HG03571 (cell line): ENCODE measurements around the gene IDE.
"Not testable (repeated sequence)": the region's sequence is repeated elsewhere in the genome, so short reads cannot be mapped to it uniquely, and the experiment has no call there.

Experiments
- ATAC-seq: cut with Tn5 transposase; IDR thresholded peaks from one replicate; pipeline ENCODE4 v1.9.1; 2021; ENCODE audit not compliant: unreplicated experiment

Gene IDE

DNA sequence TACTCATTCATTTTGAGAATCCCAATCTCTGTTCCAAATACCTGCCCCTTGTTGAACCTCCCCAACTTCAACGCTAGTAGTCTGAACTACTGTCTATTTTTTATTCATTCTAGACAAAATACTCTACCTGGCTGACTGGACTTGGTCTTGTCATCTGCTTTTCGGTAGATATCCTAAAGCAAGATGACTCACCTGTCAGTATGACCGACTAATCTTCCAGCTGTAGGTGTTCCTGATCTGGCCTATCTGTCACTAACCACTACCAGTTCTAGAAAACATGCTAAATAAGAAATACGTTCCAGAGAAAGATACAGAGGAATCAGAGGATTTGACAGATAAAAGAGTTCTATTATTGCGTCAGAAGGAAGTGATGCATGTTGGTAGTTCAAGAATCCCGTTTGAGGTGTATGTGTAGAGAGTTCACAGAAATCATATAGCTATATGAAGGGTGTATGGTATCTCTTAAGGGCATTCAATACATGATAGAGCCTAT is 81.1 kb downstream of the IDE start:
- no peak for ATAC-seq

DNA sequence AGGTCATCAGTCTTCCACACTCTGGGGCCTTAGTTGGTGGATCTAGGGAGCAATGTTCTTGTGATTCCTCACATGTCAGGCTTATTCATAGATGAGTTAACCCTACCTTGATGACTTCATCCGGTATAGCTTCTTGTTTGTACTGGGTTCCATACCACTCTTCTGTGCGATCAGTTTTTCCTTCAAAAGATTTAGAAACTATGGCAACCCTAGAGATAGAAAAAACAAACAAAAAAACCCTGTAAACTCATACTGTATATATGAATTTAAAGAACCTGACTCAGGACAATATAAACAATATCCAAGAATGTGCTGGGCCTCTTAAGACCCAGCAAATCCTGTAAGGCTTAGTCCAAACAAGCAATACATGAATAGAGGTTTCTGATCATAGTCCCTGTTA is 83.5 kb downstream of the IDE start:
- no peak for ATAC-seq

DNA sequence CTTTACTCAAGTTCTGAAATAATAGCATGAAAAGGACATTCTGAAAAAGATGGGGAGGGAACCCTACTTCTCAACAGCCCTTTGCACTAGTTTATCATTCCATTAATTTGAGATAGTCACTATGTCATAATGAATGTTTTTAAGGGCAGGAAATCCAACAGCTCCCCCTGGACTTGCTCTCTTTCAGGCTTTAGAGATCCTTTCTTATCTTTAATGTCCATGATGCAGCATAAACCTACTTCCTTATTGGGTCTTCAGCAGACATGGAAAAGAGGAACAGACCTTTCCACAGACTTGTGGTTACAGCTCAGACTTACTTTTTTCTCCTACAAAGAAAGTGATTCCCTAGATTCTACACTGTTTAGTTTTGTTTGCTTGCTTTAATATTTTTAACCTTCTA is 87.3 kb downstream of the IDE start:
- no peak for ATAC-seq

DNA sequence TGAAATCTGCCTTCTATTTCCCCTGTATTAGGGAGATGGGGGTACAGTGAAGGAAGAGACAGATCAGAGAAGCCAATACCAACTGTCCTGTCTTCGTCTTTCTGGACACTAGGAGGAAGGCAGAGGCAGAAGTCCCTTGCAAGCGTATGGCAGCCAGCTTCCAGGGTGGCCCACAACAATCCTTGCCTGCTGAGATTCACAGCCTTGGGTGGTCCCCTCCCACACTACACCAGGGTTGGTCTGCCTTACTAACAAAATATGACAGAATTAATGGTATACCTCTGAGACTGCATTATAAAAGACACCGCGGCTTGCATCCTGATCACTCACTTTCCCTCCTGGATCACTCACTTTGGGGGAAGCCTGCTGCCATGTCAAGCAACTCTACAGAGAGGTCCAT is 90.4 kb downstream of the IDE start:
- no peak for ATAC-seq

DNA sequence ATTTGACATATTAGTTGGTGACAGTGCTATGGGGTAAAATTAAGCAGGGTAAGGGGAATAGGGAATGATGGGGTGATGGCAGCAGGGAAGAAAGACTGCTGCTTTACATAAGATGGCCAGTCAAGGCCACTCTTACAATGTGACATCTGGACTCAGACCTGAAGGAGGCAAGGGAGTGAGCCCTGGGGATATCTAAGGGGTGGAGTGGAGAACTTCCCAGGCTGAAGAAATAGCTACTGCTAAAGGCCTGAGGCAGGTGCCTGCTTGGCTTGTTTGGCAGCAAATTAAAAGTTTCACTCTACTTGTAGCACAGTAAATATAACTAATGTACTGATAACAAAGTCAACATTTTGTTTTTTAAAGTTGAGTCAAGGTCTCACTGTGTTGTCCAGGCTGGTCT is 93.5 kb downstream of the IDE start:
- no peak for ATAC-seq

- ATAC-seq = no peak
Observed at GRCh38 chr10:92479547-92479946, 94.3 kb downstream of the IDE start.

GRCh38 chr10:92478536-92478935 is 95.4 kb downstream of the IDE start:
- ATAC-seq = no peak

GRCh38 chr10:92475357-92475868 is 98.5 kb downstream of the IDE start:
- no peak for ATAC-seq

DNA sequence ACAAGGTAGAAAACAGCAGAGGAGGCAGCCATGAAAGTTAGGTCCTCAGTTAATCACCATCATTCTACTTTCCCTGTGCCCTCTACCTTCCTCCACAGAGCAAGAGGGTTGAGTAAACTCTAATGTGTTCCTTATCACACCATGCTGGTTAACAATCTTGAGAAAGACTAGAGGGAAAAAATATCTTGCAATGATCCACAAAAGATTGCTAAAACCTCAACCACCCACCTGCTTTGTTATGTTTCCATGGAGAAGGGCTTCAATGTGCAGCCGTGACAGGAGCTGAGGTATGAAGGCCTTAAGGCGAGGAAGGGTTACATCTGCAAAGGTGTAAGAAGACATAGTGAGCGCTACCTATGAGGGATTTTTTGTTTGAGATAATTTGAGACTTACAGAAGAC is 103.9 kb downstream of the IDE start:
- ATAC-seq = no peak

DNA sequence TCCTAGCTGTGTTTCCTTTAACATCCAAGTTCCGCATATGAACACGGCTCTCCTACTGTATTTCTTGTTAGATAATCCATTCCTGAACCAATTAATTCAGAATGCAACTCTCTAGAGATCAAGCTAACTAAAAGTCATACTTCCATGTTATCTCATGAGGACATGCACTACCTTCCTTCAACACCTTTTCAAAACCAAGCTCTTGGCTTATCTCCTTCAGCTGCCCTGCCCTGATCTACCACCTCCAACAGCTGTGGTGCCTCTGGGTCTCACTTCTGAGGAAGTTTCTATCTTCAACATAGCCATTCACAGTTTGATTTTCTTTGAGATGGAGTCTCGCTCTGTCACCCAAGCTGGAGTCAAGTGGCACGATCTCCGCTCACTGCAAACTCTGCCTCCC is 109.5 kb downstream of the IDE start:
- ATAC-seq = no peak

- ATAC-seq = no peak
Observed at GRCh38 chr10:92463582-92463981, 110.3 kb downstream of the IDE start.

- ATAC-seq = not testable (repeated sequence)
Observed at GRCh38 chr10:92454955-92455354, 118.9 kb downstream of the IDE start.

DNA sequence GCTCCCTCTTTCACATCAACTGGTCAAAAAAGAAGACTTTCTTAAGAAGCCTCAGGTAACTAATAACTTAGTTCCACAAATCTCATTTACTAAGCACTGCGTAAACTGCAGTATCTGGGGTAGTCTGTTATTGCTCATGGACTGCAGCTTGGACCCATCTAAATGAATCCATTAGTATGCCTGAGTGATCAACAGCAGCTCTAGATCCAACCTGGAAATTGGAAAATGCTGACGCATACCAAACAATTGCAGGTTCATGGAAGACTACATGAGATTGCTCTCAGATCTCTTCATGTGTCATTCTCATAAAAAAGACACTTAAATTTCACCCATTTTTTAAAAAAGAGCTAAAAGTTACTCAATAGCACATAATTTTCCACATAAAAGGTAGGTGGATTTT is 121.6 kb downstream of the IDE start:
- ATAC-seq = no peak

- ATAC-seq = no peak
Observed at GRCh38 chr10:92451431-92451830, 122.5 kb downstream of the IDE start.

- ATAC-seq = no peak
Observed at GRCh38 chr10:92450896-92451295, 123.0 kb downstream of the IDE start.

- no peak for ATAC-seq
Observed at GRCh38 chr10:92440578-92440977, 133.3 kb downstream of the IDE start.

DNA sequence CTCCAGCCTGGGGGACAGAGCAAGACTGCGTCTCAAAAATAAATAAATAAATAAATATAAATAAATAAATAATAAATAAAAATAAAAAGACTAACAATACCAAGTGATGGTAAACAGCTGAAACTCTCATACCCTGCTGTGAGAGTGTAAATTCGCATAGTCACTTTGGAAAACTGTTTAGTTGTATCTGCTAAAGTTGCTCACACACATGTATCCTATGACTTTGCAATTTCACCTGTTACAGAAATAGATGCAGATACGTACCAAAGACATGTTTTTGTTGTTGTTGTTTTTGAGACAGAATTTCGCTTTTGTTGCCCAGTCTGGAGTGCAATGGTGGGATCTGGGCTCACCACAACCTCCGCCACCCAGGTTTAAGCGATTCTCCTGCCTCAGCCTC is 135.7 kb downstream of the IDE start:
- ATAC-seq = no peak

DNA sequence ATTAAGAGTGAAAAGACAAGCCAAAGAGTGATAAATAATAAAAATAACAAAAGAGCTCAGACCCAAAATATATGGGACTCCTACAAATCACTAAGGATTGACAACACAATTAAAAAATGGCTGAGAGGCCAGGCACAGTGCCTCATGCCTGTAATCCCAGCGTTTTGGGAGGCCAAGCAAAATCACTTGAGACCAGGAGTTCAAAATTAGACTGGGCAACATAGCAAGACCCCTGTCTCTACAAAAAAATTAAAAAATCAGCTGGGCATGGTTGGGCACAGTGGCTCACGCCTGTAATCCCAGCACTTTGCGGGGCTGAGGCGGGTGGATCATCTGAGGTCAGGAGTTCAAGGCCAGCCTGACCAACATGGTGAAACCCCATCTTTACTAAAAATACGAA is 137.3 kb downstream of the IDE start:
- ATAC-seq = no peak

- not testable (repeated sequence) for ATAC-seq
Observed at GRCh38 chr10:92436065-92436464, 137.8 kb downstream of the IDE start.

GRCh38 chr10:92434385-92434784 is 139.5 kb downstream of the IDE start:
- ATAC-seq = no peak

DNA sequence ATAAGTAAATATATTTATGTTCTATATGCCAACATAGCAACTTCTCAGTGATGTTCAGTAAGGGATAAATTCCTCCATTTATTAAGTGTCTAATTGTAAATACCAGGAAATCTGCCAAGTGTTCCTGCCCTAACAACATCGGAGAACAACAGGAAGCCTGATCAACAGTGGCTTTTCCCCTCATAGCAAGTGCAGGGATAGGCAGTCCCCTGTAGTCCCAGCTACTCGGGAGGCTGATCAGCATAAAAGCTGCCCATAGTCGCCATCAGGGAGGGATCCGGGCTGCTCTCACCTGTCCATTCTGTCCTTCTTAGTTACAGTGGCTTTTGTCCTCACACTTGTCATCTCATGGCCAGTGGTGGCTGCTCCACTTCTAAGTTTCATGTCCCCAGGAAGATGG is 141.3 kb downstream of the IDE start:
- no peak for ATAC-seq

- no peak for ATAC-seq
Observed at GRCh38 chr10:92430103-92430502, 143.8 kb downstream of the IDE start.

- no peak for ATAC-seq
Observed at GRCh38 chr10:92421550-92421949, 152.3 kb downstream of the IDE start.
